SHP77 (cell line): ENCODE data around the gene UCP3.
A peak's percentile ranks its signal among the peaks of the same experiment; 100 is the strongest.
"Not testable (repeated sequence)": the region's sequence is repeated elsewhere in the genome, so short reads cannot be mapped to it uniquely, and the experiment has no call there.

Experiments used
- DNase-seq, 2 experiments: peaks; one replicate each; lab custom pipeline; 2025; lab: John Stamatoyannopoulos, UW

UCP3 gene

GRCh38 chr11:74000307-74001133 lies 8.4 kb downstream of the UCP3 start:
- no peak for DNase-seq

DNA sequence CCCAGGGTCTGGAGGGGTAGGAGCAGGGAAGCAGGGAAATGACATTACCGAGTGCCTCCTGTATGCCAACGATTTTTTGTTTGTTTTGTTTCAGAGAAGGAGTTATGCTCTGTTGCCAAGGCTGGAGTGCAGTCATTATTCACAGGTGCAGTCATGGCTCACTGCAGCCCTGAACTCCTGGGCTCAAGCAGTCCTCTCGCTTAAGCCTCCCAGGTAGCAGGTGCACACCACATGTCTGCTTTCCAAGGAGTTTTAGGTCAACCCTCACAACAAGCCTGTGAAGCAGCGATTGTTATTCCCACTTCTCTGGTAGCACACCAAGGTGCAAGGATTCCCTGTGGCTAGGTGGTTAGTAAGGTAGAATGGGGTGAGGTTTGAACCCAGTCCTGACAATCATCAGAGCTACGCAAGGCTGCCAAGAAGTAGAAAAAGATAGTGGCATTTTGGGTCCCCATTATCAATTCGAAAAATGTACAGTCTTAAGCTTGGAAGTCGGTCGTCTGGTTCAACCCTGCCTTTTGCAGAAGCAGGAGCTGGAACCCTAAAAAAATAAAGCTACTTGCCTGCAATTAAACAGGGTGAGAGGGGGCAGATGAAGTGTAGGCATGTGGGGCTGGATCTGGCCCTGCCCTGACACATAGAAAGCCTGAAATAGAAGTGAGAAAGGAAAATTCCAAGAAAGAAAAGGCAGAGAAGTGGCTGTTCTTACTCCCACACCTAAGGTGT lies 9.1 kb downstream of the UCP3 start:
- peak; percentile 89 to 90 for DNase-seq

DNA sequence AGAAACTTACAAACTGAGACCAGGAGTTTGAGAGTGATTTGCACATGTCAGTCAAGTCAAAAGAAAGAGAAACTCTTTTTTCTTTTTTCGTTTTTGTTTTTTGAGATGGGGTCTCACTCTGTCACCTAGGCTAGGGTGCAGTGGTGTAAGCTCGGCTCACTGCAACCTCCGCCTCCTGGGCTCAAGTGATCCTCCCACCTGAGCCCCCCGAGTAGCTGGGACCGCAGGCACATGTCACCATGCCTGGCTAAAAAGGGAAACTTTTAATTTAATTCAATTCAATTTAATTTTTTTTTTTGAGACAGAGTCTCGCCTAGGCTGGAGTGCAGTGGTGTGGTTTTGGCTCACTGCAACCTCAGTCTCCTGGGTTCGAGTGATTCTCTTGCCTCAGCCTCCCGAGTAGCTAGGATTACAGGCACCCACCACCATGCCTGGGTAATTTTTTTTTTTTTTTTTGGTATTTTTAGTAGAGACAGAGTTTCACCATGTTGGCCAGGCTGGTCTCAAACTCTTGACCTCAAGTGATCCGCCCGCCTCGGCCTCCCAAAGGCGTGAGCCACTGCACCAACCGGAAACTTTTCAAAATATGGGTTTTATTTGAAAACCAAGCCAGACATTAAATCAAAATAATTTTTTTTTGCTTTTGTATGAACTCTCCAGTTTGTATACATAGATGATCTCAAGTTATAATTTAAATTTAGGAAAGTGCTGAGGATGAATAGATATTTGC lies 9.9 kb downstream of the UCP3 start:
- no peak for DNase-seq

DNA sequence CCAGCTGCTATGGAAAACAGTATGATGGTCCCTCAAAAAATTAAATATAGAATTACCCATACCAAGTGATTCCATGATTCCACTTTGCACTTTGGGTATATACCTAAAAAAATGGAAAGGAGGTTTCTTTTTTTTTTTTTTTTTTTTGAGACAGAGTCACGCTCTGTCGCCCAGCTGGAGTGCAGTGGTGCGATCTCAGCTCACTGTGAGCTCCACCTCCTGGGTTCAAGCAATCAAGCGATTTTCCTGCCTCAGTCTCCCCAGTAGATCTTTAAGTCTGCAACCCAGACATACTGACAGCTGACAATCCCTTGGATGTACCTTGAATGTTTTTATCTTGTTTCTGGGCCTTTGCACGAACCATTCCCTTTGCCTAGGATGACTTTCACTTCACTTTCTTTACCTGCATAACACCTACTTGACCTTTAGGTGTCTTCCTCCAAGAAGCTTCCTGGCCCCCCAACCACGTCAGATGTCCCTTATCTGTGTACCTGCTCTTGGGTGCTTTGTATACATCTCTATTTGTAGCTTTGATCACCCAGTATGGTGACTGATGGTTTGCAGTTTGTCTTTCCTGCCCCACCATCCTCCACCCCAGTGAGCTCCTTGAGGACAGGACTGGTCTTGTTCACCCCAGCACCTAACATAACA lies 11.6 kb downstream of the UCP3 start:
- DNase-seq, result no peak

DNA sequence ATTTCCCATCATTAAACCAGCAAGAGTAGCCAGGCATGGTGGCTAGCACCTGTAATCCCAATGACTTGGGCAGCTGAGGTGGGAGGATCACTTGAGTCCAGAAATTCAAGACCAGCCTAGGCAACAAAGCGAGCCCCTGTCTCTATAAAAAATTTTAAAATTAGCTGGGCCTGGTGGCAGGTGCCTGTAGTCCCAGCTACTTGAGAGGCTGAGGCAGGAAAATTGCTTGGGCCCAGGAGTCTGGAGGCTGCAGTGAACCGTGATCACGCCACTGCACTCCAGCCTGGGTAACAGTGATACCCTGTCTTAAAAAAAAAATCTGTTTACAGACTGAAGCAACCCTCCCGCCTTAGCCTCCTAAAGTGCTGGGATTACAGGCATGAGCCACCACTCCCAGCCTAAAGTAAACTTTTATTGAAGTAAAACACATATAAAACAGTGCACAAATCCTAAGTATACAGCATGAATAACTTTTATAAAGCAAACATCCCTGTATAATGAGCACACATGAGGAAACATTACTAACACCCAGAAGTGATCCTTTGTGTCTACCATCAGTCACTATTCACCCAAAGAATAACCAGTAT lies 12.6 kb downstream of the UCP3 start:
- DNase-seq, result no peak

DNA sequence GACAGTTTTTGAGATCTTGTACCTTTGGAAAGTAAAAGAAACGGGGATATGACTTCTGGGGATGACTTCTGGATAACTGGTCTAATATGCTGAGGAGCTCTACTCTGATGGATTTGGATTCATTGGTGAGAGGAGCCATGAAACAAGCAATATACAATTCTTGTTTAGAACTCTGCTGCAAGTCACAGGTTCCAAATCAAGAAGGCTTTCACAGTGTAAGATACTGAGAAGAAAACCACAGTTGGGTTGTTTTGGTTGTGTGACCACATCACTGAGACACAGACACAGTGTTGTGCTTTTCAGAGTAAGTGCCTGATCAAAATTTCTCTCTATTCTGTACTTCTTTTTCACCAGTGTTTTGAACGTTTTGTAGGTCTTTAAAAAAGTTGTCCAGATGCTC lies 13.2 kb downstream of the UCP3 start:
- DNase-seq, result no peak

DNA sequence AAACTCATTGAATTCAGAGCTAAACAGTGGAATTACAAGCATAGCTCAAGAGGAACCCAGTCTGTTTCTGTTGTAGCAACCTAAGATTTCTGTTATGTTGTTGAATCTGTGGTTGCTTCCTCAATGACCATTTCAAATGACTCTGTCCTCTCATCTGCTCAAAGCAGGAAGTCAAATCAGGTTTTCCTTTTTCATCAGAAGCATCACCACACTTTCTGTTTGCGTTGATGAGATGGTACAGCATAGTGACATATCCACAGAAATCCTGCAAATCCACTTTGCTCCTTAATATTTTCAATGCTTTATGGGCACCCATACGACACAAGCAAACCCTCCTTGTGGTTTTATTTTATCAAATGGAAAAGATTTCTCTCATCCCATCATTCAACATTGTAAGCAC lies 13.6 kb downstream of the UCP3 start:
- peak in 1 of 2 experiments; percentile 23 for DNase-seq

DNA sequence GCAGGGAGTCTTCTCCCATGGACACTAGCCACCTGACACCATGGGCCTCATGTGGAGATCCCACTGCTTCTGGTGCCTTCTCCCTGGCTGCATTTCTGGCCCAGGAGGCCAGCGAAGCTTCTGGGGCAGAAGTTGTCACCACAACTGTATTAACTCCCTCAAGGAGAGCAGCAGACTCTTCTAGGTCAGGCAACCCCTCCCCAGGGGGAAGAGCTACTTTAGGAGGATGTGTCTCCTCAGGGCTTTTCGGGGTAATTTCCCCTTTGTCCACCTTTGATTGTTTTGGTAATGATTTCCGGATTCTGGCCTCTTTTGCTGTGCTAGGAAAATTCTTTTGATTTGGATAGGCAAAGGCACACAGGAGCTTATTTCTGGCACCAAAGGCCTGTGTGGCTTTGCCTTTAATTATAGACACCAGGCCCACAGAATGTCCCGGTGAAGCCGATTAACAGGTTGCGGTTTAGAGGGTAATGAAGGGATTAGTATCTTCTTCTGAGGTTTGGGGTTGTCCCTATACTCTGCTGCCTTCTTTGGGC lies 17.3 kb downstream of the UCP3 start:
- no peak for DNase-seq

- DNase-seq, result no peak
Observed at GRCh38 chr11:73990730-73991129, 18.2 kb downstream of the UCP3 start.

- no peak for DNase-seq
Observed at GRCh38 chr11:73989156-73989555, 19.7 kb downstream of the UCP3 start.

DNA sequence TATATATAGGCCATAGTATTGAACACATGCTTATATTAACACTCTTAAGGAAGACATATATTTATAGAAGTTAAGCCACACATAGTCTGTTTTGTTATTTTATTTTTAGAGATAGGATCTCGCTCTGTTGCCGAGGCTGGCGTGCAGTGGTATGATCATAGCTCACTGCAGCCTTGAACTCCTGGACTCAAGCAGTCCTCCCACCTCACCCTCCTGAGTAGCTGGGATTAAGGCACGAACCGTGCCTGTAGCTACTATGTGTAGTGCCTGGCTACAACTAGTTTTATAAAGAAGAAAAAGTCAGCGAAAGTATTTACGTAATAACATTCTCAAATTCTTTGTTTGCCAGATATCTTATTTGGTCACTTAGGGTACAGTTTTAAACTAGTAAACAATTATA lies 20.7 kb downstream of the UCP3 start:
- DNase-seq, result no peak

DNA sequence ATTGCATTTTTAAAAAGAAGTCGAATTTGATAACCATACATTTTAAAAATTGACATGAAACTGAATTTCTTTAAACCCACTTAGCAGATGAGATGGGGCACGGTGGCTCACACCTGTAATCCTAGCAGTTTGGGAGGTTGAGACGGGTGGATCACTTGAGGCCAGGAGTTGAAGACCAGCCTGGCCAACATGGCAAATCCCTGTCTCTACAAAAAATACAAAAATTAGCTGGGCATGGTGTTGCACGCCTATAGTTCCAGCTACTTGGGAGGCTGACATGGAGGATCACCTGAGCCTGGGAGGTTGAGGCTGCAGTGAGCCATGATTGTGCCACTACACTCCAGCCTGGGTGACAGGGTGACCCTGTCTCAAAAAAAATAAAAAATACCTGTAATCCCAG lies 23.2 kb downstream of the UCP3 start:
- not testable (repeated sequence) for DNase-seq

- DNase-seq, result peak; percentile 39 to 79
Observed at GRCh38 chr11:73983741-73984538, 24.9 kb downstream of the UCP3 start.

- DNase-seq, result peak; percentile 99
Observed at GRCh38 chr11:73982990-73983740, 25.7 kb downstream of the UCP3 start.

DNA sequence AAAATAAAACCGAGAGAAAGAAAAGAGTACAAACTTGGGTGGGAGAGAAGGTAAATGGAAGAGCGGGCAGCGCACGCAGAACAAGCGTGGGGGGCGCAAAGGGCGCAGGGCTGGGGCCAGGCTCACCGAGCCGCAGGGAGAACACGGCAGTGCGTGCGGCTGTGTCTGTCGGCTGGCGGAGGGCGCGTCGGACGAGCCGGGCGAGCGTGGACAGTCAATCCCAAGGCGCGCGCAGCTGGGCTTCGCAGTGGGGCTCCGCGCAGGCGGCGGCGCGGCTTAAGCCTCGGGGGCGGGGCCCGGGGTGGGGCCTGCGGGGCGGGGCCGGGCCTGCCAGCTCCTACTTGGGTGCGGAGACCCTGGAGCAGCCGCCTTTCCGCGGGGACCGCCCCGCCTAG lies 26.3 kb downstream of the UCP3 start, which contains the start of gene UCP2:
Gene UCP2 (minus strand): TSS at position 249 of the 395 bp plus-strand sequence. CDS start 4,465 bp downstream, outside the sequence.
- DNase-seq, result peak; percentile 91 to 95

- DNase-seq, result no peak
Observed at GRCh38 chr11:73981051-73981805, 27.7 kb downstream of the UCP3 start.

- peak; percentile 94 for DNase-seq
Observed at GRCh38 chr11:73980001-73980961, 28.6 kb downstream of the UCP3 start.

DNA sequence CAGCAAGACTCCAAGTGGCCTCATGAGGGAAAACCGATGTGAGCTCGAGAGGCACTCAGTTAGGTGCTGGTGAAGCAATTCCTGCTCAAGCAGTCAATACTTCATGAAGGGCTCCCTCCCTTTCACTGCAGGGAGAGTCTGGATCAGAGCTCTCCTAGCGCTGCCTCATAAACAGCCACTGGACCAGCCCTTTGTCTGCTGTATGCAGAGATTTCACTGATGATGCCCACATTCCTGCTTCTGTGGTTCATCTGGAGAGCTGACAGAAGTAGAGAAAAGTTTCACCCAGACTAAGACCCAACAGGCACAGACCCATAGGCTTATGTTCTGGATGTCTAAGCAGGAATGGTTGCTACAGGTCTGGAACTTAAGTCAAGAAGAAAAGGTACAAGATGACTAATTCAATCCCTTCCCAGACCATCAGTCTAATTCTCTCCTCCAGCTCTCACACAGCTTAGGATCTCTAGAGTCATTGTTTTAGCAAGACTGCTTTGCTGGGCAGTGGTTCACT lies 30.3 kb downstream of the UCP3 start:
- DNase-seq, result no peak
